Measurements from ENCODE around the gene OR52E4.

- no peak for TF ChIP-seq CTCF (conservative IDR thresholded peaks at IDR 0.05)
- TF ChIP-seq ZFX (IDR thresholded peaks at IDR 0.05): no peak
Observed at GRCh38 chr11:5932671-5933070, 52.2 kb downstream of the OR52E4 start.
